ENCODE data around the gene SUGCT. TPM values are rescaled to one million over a fixed set of nuclear protein-coding genes. Genes with fewer than 3 reads are reported as not detected.

Gene SUGCT
- total RNA-seq, 4 donors from 2014 or later, result 0.83 to 7.1 (median 3.2) TPM

GRCh38 chr7:40795607-40796006, 660.8 kb downstream of the SUGCT start:
- H3K9me3 ChIP-seq, result no peaks in the 10 kb centered on the region
- H3K27me3 ChIP-seq, result no peaks in the 10 kb centered on the region
- intact Hi-C loops (cut with DNase I), result no loop called here
- no peak overlapping the region for H3K27ac ChIP-seq
- DNase-seq, result no peak
- no peak overlapping the region for H3K4me3 ChIP-seq
- 25 to 33% methylated on average over 1 of the region's 1 CpG for WGBS, 2 donors
- no peaks in the 10 kb centered on the region for H3K36me3 ChIP-seq
- TF ChIP-seq POLR2A (IDR thresholded peaks at IDR 0.05) (no peak), CTCF (IDR thresholded peaks at IDR 0.05) (no peak)
- H3K4me1 ChIP-seq, result peaks cover 0 to 14% (median 0%) of the 10 kb centered on the region in 3 donors

- Histone ChIP-seq H3K27ac (no peak overlapping the region), H3K9me3 (no peaks in the 10 kb centered on the region), H3K4me3 (no peak overlapping the region), H3K4me1 (peaks cover 0 to 14% (median 0%) of the 10 kb centered on the region in 3 donors), H3K27me3 (no peaks in the 10 kb centered on the region), H3K36me3 (no peaks in the 10 kb centered on the region)
- DNase-seq, result no peak
- WGBS, 2 donors, result 55% methylated on average over 1 of the region's 1 CpG; no CpG with 5 or more reads in 1 of the 2 donors
- TF ChIP-seq POLR2A (IDR thresholded peaks at IDR 0.05) (no peak), CTCF (IDR thresholded peaks at IDR 0.05) (no peak)
- intact Hi-C loops (cut with DNase I), result no loop called here
These were observed 661.9 kb downstream of the SUGCT start for GRCh38 chr7:40796723-40797122.

GRCh38 chr7:40798613-40799012, 663.8 kb downstream of the SUGCT start:
- no peaks in the 10 kb centered on the region for H3K27me3 ChIP-seq
- TF ChIP-seq CTCF (IDR thresholded peaks at IDR 0.05), result no peak
- no peak for TF ChIP-seq POLR2A (IDR thresholded peaks at IDR 0.05)
- H3K27ac ChIP-seq, result no peak overlapping the region
- H3K4me1 ChIP-seq, result peaks cover 0 to 14% (median 0%) of the 10 kb centered on the region in 3 donors
- intact Hi-C loops (cut with DNase I), result no loop called here
- 95 to 98% methylated on average over 2 of the region's 2 CpGs for WGBS, 2 donors
- DNase-seq, result no peak
- H3K9me3 ChIP-seq, result no peaks in the 10 kb centered on the region
- H3K36me3 ChIP-seq, result no peaks in the 10 kb centered on the region
- no peak overlapping the region for H3K4me3 ChIP-seq

- Histone ChIP-seq H3K4me1 (peaks cover 0 to 14% (median 0%) of the 10 kb centered on the region in 3 donors), H3K36me3 (no peaks in the 10 kb centered on the region), H3K4me3 (no peak overlapping the region), H3K27ac (no peak overlapping the region), H3K9me3 (no peaks in the 10 kb centered on the region), H3K27me3 (no peaks in the 10 kb centered on the region)
- WGBS, 2 donors, result 53 to 55% methylated on average over 7 to 8 of the region's 8 CpGs
- TF ChIP-seq POLR2A (IDR thresholded peaks at IDR 0.05) (no peak), CTCF (IDR thresholded peaks at IDR 0.05) (no peak)
- intact Hi-C loops (cut with DNase I), result no loop called here
- DNase-seq, result no peak
These were observed 664.9 kb downstream of the SUGCT start for GRCh38 chr7:40799493-40800403.

GRCh38 chr7:40800771-40801170, 666.0 kb downstream of the SUGCT start:
- Histone ChIP-seq H3K9me3 (no peaks in the 10 kb centered on the region), H3K36me3 (no peaks in the 10 kb centered on the region), H3K27ac (no peak overlapping the region), H3K27me3 (no peaks in the 10 kb centered on the region), H3K4me1 (peaks cover 0 to 9% (median 0%) of the 10 kb centered on the region in 3 donors), H3K4me3 (no peak overlapping the region)
- no peak for DNase-seq
- intact Hi-C loops (cut with DNase I), result no loop called here
- TF ChIP-seq POLR2A (IDR thresholded peaks at IDR 0.05) (no peak), CTCF (IDR thresholded peaks at IDR 0.05) (no peak)
